H1 (cell line): ENCODE data around the gene DHRS2. TPM values are rescaled to one million over a fixed set of nuclear protein-coding genes. Genes with fewer than 3 reads are reported as not detected.

Experiments
- CTCF ChIA-PET: fragments of 300-600 bp; sonication (Branson Sonifier 250); formaldehyde crosslinking; loops from one replicate; lab custom pipeline; 2021; ENCODE audit not compliant: partially characterized antibody; lab: Charles Lee
- POLR2A ChIA-PET: fragments of 300-600 bp; sonication (Branson Sonifier 250); formaldehyde crosslinking; loops from one replicate; lab custom pipeline; 2021; ENCODE audit warnings: inconsistent platforms; ENCODE audit not compliant: partially characterized antibody; lab: Charles Lee
- DNase-seq, 2 experiments: peaks; one replicate each; pipeline versions ENCODE4 v3.0.0 to v3.0.0-alpha.2; 2010 to 2022; ENCODE audit warnings: low spot score in 2 of 2, low read depth in 1 of 2, mixed read lengths in 1 of 2
- FAIRE-seq: peaks from 2 replicates; lab custom pipeline; 2011; peaks lifted over from hg19 to GRCh38; lab: Jason Lieb, UNC
- H2AFZ ChIP-seq: 2 replicates; pipeline ENCODE4 v1.8.1; 2012; ENCODE audit warnings: low read length, inconsistent platforms
- H2AK5ac ChIP-seq: 2 replicates; pipeline ENCODE4 v1.6.1; 2013; ENCODE audit warnings: low read depth, low read length
- H2BK120ac ChIP-seq: replicated peaks from 2 replicates; pipeline ENCODE3; 2013; ENCODE audit warnings: low read depth, low read length, inconsistent platforms
- H2BK12ac ChIP-seq: 2 replicates; pipeline ENCODE4 v1.6.1; 2013; ENCODE audit warnings: low read depth, low read length
- H2BK15ac ChIP-seq: 2 replicates; pipeline ENCODE4 v1.6.1; 2013; ENCODE audit warnings: low read length
- H2BK20ac ChIP-seq: 2 replicates; pipeline ENCODE4 v1.6.1; 2013; ENCODE audit warnings: low read length
- H2BK5ac ChIP-seq: 2 replicates; pipeline ENCODE4 v1.6.1; 2013; ENCODE audit warnings: low read depth, low read length
- H3K14ac ChIP-seq: 2 replicates; pipeline ENCODE4 v1.6.1; 2013; ENCODE audit warnings: inconsistent platforms; ENCODE audit not compliant: insufficient read length
- H3K18ac ChIP-seq: 2 replicates; pipeline ENCODE4 v1.6.1; 2013; ENCODE audit warnings: low read length; ENCODE audit errors: extremely low read depth
- H3K23ac ChIP-seq: 2 replicates; pipeline ENCODE4 v1.6.1; 2013; ENCODE audit warnings: inconsistent platforms; ENCODE audit not compliant: insufficient read length
- H3K23me2 ChIP-seq: 2 replicates; pipeline ENCODE4 v1.6.1; 2013; ENCODE audit warnings: low read depth, low read length
- H3K27ac ChIP-seq: 2 replicates; pipeline ENCODE4 v1.6.1; 2011; ENCODE audit warnings: low read depth, low read length, inconsistent platforms
- H3K27me3 ChIP-seq, 4 experiments: replicated peaks in 1 of 4; 1 replicate in 1 of 4; 2 replicates in 3 of 4; pipeline versions ENCODE4 v1.6.1 to v1.8.1; 2011 to 2013; ENCODE audit warnings: low read length in 3 of 4, mild to moderate bottlenecking in 3 of 4, inconsistent platforms in 2 of 4, mixed read lengths in 2 of 4, moderate library complexity in 1 of 4; ENCODE audit not compliant: control insufficient read depth in 3 of 4, insufficient read depth in 3 of 4; ENCODE audit errors: extremely low read depth in 1 of 4
- H3K36me3 ChIP-seq, 4 experiments: 2 replicates each; pipeline versions ENCODE4 v1.6.1 to v1.8.1; 2011 to 2013; ENCODE audit warnings: mild to moderate bottlenecking in 4 of 4, low read length in 3 of 4, moderate library complexity in 2 of 4, control low read depth in 1 of 4, inconsistent platforms in 1 of 4; ENCODE audit not compliant: insufficient read depth in 4 of 4, control insufficient read depth in 2 of 4
- H3K4ac ChIP-seq: replicated peaks from 2 replicates; pipeline ENCODE3; 2013; ENCODE audit warnings: low read length, low read depth, mixed read lengths, inconsistent platforms; ENCODE audit not compliant: insufficient read length
- H3K4me1 ChIP-seq, 4 experiments: replicated peaks in 1 of 4; 1 replicate in 1 of 4; 2 replicates in 3 of 4; pipeline versions ENCODE4 v1.6.1 to v1.8.1; 2011 to 2013; ENCODE audit warnings: low read length in 3 of 4, inconsistent platforms in 2 of 4, mixed read lengths in 1 of 4; ENCODE audit not compliant: insufficient read depth in 4 of 4, control insufficient read depth in 3 of 4
- H3K4me2 ChIP-seq, 2 experiments: 2 replicates each; pipeline versions ENCODE4 v1.6.1 to v1.8.1; 2011 to 2013; ENCODE audit warnings: low read depth in 2 of 2, low read length in 2 of 2, control low read depth in 1 of 2, inconsistent platforms in 1 of 2, mild to moderate bottlenecking in 1 of 2; ENCODE audit not compliant: insufficient read depth in 1 of 2
- H3K4me3 ChIP-seq, 4 experiments: fragments of 200-600, 300-600 bp in 1 of 4; sonication (generic), shearing (Covaris generic), sonication (Bioruptor Twin) in 1 of 4; 2 replicates each; pipeline versions ENCODE4 v1.5.1 to v1.8.1; 2011 to 2016; ENCODE audit warnings: low read length in 4 of 4, low read depth in 3 of 4, control low read depth in 2 of 4, inconsistent platforms in 2 of 4, mild to moderate bottlenecking in 2 of 4, mixed read lengths in 1 of 4, moderate library complexity in 1 of 4; ENCODE audit not compliant: insufficient read depth in 2 of 4; ENCODE audit errors: extremely low read depth in 1 of 4
- H3K56ac ChIP-seq: replicated peaks from 2 replicates; pipeline ENCODE3; 2013; ENCODE audit warnings: low read depth, mild to moderate bottlenecking, mixed read lengths, low read length, inconsistent platforms; ENCODE audit not compliant: insufficient read length
- H3K79me1 ChIP-seq: 2 replicates; pipeline ENCODE4 v1.6.1; 2013; ENCODE audit warnings: low read depth, low read length, control low read depth
- H3K79me2 ChIP-seq, 2 experiments: 2 replicates each; pipeline versions ENCODE4 v1.6.1 to v1.8.1; 2012 to 2013; ENCODE audit warnings: low read length in 2 of 2, mild to moderate bottlenecking in 2 of 2, inconsistent platforms in 1 of 2; ENCODE audit not compliant: insufficient read depth in 2 of 2, control insufficient read depth in 1 of 2
- H3K9ac ChIP-seq, 4 experiments: replicated peaks in 1 of 4; 1 replicate in 1 of 4; 2 replicates in 3 of 4; pipeline versions ENCODE4 v1.6.1 to v1.8.1; 2011 to 2013; ENCODE audit warnings: low read depth in 3 of 4, low read length in 3 of 4, control low read depth in 2 of 4, mild to moderate bottlenecking in 2 of 4, moderate library complexity in 2 of 4, inconsistent platforms in 1 of 4; ENCODE audit errors: extremely low read depth in 1 of 4
- H3K9me3 ChIP-seq, 2 experiments: 2 replicates each; pipeline versions ENCODE4 v1.6.1 to v1.8.1; 2012 to 2013; ENCODE audit warnings: mild to moderate bottlenecking in 2 of 2, moderate library complexity in 2 of 2, control low read depth in 1 of 2, inconsistent platforms in 1 of 2, low read depth in 1 of 2, low read length in 1 of 2, mixed read lengths in 1 of 2; ENCODE audit not compliant: insufficient read depth in 2 of 2
- H4K20me1 ChIP-seq, 2 experiments: replicated peaks in 1 of 2; 2 replicates each; pipeline versions ENCODE3 to v1.8.1; 2011 to 2013; ENCODE audit warnings: inconsistent platforms in 2 of 2, low read length in 2 of 2, mild to moderate bottlenecking in 1 of 2; ENCODE audit not compliant: insufficient read depth in 2 of 2, control insufficient read depth in 1 of 2
- H4K5ac ChIP-seq: 2 replicates; pipeline ENCODE4 v1.6.1; 2013; ENCODE audit warnings: low read length, low read depth, mixed read lengths, inconsistent platforms; ENCODE audit not compliant: insufficient read length
- H4K8ac ChIP-seq: 2 replicates; pipeline ENCODE4 v1.8.0; 2013; ENCODE audit warnings: mild to moderate bottlenecking, moderate library complexity, low read length, inconsistent platforms; ENCODE audit not compliant: insufficient read depth; ENCODE audit errors: extremely low read depth
- H4K91ac ChIP-seq: replicated peaks from 2 replicates; pipeline ENCODE3; 2013; ENCODE audit warnings: low read length, mixed read lengths, inconsistent platforms; ENCODE audit not compliant: insufficient read length
- WGBS, 2 experiments: shearing (Covaris generic) in 1 of 2; methylation state at CpG; one replicate each; pipeline versions ENCODE4 v1.1.6 to v1.1.7; 2013 to 2015; ENCODE audit warnings: low lambda C conversion rate in 2 of 2, mixed read lengths in 2 of 2, inconsistent platforms in 1 of 2, low coverage in 1 of 2, missing lambda C conversion rate in 1 of 2; ENCODE audit not compliant: insufficient replicate concordance in 2 of 2, insufficient coverage in 1 of 2, insufficient read length in 1 of 2; ENCODE audit errors: extremely low coverage in 1 of 2, missing lambda C conversion rate in 1 of 2; 5-methylcytosine and 5-hydroxymethylcytosine counted together
- polyA plus RNA-seq, 7 experiments: library from polyadenylated mRNA; depleted of rRNA in 3 of 7; stranded (reverse) in 5 of 7; unstranded in 2 of 7; fragments of >200 nt in 5 of 7; fragments of 200-250 nt in 2 of 7; gene quantifications; 1 replicate in 5 of 7; 2 replicates in 1 of 7; 4 replicates in 1 of 7; pipeline versions ENCODE4 v1.2.1 to v1.2.3, GENCODE V29; 2011 to 2013; ENCODE audit warnings: missing spikeins in 2 of 7, mixed read lengths in 2 of 7
- total RNA-seq: library from RNA; stranded (reverse); fragmentation: NEBNext Ultra II Directional; extraction: Animal tissue kit (Norgen Biotek cat#: 25700); gene quantifications from 2 replicates; pipeline ENCODE4 v1.2.1, GENCODE V29; 2021

Gene DHRS2
- total and polyA plus RNA-seq, 2 of the 8 experiments (the other 6 are each of a cell fraction or from before 2014, with no cell fraction given) = 1.1 to 3.5 TPM

- no peak overlapping the region for H3K23ac ChIP-seq
- H3K4ac ChIP-seq = no peak overlapping the region
- no peaks in the 10 kb centered on the region for H3K79me2 ChIP-seq
- no peak for FAIRE-seq
- no peak for DNase-seq
- no peak overlapping the region for H4K91ac ChIP-seq
- 69% methylated on average over 1 of the region's 1 CpG; no CpG with 5 or more reads in 1 of the 2 experiments for WGBS, 2 experiments
- no peak overlapping the region for H2BK12ac ChIP-seq
- no peak overlapping the region for H3K18ac ChIP-seq
- H3K9me3 ChIP-seq = peaks cover 0 to 6% of the 10 kb centered on the region in 2 experiments; a peak in 1 of 4 replicates
- no peaks in the 10 kb centered on the region for H3K4me1 ChIP-seq
- H2BK5ac ChIP-seq = no peak overlapping the region
- no peak overlapping the region for H2AFZ ChIP-seq
- H3K14ac ChIP-seq = no peak overlapping the region
- no peak overlapping the region for H2AK5ac ChIP-seq
- no peak overlapping the region for H3K4me2 ChIP-seq
- ChIA-PET POLR2A (interaction anchor here (4.9 kb wide), 1 partner anchor 12 kb away, joined by 28 read pairs; no protein-coding TSS in a partner anchor), CTCF (interaction anchor here (1.2 to 4.3 kb wide), 4 partner anchors 14 to 230 kb away, joined by 3 to 25 read pairs (median 8); no protein-coding TSS in a partner anchor)
- no peaks in the 10 kb centered on the region for H3K79me1 ChIP-seq
- H3K56ac ChIP-seq = no peak overlapping the region
- no peaks in the 10 kb centered on the region for H3K23me2 ChIP-seq
- no peak overlapping the region for H3K9ac ChIP-seq
- H3K36me3 ChIP-seq = no peaks in the 10 kb centered on the region
- no peak overlapping the region for H2BK120ac ChIP-seq
- no peak overlapping the region for H3K4me3 ChIP-seq
- no peaks in the 10 kb centered on the region for H3K27me3 ChIP-seq
- H4K5ac ChIP-seq = no peak overlapping the region
- H3K27ac ChIP-seq = no peak overlapping the region
- no peaks in the 10 kb centered on the region for H4K20me1 ChIP-seq
- H4K8ac ChIP-seq = no peak overlapping the region
- no peak overlapping the region for H2BK15ac ChIP-seq
- H2BK20ac ChIP-seq = no peak overlapping the region
Measured at GRCh38 chr14:23681337-23681736, 45.2 kb downstream of the DHRS2 start.
